Measurements from ENCODE around the gene LAMB3. TPM values are rescaled to one million over a fixed set of nuclear protein-coding genes. Genes with fewer than 3 reads are reported as not detected.

The LAMB3 gene
- total RNA-seq, 1 donor from 2014 or later, result 76.7 TPM

DNA sequence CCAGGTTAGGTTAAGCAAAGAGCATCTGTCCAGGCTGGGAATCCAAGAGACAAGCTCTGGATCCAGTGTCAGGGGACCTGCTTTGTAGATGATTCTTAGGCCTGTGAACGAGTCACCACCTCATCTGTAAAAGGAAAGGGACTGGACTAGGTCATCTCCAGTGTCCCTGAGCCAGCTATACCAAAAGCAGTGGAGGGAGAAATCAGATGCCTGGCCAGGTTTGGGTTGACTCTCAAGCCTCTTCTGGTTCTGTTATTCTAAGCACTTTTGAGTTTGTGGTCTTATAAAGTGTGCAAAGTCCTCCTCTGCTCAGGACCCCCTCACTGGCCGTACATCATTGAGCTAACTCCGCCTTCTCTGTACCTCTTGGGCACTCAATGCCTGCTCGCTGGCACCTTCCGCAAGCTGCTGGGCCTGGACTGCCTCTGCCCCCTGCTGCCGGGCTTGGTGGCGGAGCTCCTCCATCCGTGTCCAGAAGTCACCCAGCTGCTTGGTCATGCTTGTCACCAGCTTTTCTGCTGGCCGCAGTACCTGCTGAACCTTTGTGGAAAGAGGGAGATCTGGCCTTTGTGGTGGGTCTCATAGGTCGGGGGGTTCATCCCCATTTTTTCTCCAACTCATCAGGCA is 35.1 kb downstream of the LAMB3 start:
- no peak for ATAC-seq

GRCh38 chr1:209616366-209617046 is 35.7 kb downstream of the LAMB3 start:
- ATAC-seq, result no peak

DNA sequence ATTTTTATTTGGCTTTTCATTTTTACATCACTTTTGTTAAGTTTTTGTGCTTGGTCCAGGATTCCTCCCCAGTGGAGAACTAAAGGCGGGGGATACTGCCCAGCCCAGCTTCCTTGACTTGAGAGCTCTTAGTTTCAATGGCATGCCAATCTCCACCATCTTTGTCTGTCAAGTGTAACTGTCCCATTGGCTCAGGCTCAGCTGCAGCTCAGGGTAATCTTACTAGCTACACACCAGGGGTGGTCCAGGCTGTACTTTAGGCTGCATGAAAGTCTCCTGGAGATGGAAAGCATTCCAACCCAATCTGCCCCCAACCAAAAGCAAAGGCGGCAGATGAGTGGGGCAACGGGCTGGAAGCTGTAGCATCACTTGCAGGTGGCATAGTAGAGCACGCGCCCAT is 37.3 kb downstream of the LAMB3 start:
- no peak for ATAC-seq

DNA sequence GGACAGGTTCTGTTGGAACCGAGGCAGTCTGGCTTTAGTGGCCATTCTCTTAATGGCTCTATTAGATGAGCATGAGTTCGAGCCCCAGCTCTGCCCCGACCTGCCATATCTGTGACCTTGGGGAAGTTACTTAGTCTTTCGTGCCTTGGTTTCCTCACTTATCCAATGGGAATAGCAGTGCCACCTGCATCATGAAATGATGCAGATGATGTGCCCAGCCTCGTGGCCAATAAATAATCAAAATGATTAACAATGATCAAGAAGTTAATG is 38.1 kb downstream of the LAMB3 start:
- no peak for ATAC-seq

DNA sequence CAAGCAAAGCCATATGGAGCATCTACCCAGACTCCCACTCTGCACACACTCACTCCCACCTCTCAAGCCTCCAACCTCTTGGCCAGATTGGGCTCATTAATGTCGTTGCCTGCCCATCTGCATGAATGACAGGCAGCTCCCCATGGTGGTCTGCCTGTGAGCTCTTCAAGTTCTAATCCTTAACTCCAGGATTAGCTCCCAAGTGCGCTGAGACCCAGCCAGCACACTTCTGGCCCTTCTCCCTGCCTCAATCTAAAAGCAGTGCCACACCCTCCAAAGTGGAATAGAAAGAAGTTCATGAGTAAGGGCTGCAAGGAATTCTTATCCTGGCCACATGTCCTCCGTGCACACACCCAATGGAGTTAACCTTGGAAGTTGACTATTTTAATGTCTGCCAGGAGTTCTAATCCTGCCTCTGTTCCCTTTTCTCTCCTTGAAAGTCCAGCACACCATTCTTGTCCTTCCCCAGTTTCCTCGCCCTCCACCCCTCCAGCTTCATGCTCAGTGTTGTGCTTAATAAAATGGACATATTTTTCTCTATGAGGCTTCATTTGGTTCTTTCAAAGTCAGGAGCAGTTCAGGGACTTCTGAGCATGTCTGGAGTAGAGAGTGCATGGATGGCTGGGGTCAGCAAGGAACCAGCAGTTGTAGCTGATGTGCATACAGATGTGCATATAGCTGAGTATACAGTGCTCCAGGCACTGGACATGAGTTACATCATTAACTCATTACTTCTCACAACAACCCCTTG is 38.6 kb downstream of the LAMB3 start:
- ATAC-seq, result peak; percentile 18

GRCh38 chr1:209612646-209613399 is 39.4 kb downstream of the LAMB3 start:
- no peak for ATAC-seq

DNA sequence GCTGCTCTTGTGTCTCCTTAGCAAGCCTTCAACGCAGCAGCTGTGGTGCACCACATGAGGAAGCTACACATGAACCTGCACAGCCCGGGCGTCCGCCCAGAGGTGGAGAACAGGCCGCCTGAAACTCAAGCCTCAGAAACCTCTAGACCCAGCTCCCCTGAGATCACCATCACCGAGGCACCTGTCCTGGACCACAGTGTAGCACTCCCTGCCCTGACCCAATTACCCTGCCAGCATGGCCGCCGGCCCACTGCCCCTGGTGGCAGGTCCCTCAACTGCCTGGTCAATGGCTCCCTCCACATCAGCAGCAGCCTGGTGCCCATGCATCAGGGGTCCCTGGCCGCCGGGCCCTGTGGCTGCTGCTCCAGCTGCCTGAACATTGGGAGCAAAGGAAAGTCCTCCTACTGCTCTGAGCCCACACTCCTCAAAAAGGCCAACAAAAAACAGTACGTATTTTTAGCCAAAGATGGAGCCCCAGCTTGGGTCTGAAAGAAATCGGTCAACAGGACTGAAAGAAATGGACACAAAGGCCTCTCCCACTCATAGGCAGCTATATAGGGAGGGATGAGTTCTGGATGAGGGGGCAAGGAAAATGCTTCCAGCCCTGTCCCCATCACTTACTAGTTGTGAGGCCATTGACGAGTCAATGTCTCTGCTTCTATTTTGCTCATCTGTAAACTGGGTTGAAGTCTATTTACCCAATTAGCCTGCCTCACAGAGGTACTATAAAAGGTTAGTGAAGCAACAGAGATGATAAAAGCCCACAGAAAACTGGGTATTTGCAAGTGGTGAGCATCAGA is 40.3 kb downstream of the LAMB3 start:
- no peak for ATAC-seq

- no peak for ATAC-seq
Measured at GRCh38 chr1:209610631-209610905, 41.7 kb downstream of the LAMB3 start.

GRCh38 chr1:209609791-209610630 is 42.2 kb downstream of the LAMB3 start:
- no peak for ATAC-seq

DNA sequence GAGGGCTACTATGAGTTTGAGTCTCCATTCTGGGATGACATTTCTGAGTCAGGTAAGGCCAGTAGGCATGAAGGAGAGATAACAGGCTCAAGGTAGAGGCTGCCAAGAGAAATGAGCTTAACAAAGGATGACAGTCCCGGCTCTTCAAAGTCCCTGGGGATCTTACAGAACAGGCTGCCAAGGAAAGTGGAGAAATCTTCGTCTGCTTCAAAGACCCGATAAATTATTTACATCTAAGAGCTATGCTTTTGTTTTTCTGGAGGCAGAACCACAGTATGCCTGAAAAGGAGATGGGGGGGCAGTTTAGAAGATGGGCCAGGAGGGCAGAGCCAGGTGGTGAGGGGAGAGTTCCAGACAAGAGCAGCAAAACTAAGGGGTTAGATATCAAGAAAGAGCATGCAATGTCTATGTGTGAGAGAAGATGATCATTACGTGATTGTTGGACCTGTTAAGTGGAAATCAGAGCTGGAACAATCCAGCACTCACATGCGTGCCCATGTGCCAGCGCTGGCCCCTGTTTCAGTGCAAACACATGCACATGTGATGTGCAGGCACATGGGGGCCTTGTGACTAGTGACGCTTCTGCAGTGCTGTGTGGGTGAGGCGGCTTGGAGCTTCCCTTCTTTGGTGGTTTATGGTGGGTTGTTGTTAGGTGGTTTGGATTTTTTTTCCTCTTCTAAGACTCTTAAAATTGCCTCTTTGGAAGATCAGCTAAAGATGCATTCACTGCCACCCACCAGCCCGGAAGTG is 43.0 kb downstream of the LAMB3 start:
- ATAC-seq, result no peak

GRCh38 chr1:209607795-209608178 is 44.4 kb downstream of the LAMB3 start:
- peak; percentile 25 for ATAC-seq

DNA sequence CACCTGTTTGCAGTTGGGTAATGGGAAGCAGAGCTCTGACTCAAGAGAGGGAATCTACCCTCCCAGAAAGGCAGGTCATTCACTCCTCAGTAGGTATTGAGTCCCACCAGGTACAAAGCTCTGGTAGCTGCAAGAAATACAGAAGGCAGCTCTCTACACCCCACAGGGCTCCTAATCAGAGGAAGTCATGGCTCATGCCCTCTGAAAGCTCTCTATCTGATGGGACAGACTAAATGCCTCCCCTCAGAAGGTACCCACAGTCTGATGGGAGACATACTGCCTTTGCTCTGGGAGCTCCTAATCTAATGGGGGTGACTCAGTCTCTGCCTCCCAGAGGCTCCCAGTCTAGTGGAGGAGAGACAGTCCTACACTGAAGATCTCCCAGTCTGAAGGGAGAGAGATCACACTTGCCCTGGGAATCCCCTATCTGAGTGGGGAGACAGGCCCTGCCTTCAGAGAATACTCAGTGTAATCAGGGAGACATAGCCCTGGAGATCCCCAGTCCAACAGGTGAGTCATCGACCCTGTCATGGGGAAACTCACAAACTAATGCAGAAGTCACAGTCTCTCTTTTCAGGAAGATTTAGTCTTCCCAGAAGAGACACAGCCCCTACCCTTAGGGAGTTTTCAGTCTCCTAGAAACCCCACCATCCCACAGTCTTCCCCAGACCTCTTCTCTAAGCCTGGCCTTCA is 45.0 kb downstream of the LAMB3 start:
- peak; percentile 80 for ATAC-seq

- ATAC-seq, result no peak
Measured at GRCh38 chr1:209603877-209604276, 48.3 kb downstream of the LAMB3 start.

GRCh38 chr1:209601809-209602657 is 50.2 kb downstream of the LAMB3 start:
- ATAC-seq, result peak; percentile 73

- ATAC-seq, result no peak
Measured at GRCh38 chr1:209600541-209600940, 51.7 kb downstream of the LAMB3 start.

DNA sequence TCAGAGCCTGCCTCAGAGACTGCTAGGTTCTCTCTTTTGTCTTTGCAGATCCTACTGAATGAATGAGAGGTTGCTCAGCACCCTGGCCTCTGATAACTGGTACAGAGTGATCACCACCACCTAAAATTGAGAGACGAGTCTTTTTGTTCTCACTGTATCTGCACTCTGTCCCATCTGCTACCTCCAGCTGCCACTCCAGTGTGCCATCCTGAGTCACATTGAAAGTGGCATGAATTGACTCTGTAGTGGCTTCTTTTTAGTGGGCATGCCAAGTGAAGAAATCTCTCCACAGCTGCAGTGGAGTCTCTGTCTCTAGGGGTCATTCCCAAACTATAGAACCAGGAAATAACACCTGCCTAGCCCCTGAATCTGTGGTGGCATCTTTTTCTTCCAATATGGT is 54.0 kb downstream of the LAMB3 start:
- ATAC-seq, result no peak

- ATAC-seq, result peak; percentile 41
Measured at GRCh38 chr1:209597499-209597898, 54.7 kb downstream of the LAMB3 start.

- no peak for ATAC-seq
Measured at GRCh38 chr1:209595599-209596285, 56.5 kb downstream of the LAMB3 start.

DNA sequence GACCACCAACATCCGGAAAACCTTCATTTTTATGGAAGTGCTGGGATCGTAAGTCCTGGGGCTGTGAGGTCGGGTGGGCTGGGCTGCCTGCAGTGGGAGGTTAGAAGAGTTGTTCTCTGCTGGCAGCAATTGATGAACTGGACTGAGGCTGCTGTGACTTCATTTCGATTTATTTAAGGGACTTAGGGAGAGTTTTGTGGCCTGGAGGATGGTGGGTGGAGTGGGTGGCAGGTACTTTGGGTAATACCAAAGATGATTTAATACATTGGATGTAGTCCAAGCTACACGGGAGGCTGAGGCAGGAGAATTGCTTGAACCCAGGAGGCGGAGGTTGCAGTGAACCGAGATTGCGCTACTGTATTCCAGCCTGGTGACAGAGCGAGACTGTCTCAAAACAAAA is 57.2 kb downstream of the LAMB3 start:
- ATAC-seq, result no peak
